ENCODE data around the gene IAH1.
"Not testable (repeated sequence)": the region's sequence is repeated elsewhere in the genome, so short reads cannot be mapped to it uniquely, and the experiment has no call there.

The IAH1 gene

DNA sequence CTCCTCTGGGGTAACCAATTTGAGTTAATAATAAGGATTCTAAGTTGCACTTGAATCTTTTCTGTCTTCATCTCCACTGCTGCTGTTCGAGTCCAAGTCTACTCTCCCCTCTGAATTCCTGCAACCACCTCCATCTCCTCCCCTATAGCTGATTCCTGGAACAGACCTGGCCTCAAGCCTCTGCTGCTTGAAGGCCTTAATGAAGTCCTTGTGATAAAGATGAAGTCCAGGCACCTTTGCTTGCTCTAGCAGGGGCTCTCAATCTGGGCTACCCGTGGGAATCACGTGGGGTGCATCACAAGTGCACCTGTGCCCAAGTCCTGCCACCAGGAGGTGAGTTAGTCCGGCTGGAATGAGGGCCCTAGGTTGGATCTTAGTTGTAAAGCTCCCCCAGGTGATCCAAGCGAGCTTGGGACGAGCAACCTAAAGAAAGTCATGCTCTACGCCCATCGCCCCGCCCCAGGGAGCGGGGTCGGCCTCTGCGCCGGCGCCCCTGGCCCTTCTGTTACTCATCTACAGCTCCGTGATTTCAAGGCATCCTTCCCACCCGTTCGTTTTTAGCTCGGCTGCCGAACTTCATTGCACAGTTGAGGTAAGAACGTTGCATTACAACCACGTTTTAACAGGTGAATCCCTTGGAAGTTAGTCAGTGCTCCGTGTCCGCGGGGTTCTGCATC lies 905 bp upstream of the IAH1 start:
- DNase-seq (ENCODE audit: low spot score): no peak

DNA sequence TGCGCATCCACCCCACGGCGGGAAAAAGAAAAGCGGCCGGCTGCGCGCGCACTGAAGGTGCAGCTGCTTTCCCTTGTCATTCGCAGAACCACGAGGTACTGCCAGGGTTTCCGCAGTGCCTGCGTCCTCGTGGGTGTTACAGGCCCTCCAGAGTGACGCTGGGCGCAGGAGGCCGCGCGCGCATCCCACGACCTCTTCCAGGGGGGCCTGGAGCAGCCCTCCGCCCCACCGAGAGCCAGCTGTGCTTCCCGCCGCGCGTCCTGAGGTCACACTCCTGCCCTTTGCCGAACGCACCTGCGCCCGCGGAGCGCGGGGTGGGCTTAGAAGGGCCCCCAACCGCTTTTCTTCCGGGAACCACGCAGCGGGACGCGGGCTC lies 378 bp upstream of the IAH1 start:
- no peak for DNase-seq (ENCODE audit: low spot score)

DNA sequence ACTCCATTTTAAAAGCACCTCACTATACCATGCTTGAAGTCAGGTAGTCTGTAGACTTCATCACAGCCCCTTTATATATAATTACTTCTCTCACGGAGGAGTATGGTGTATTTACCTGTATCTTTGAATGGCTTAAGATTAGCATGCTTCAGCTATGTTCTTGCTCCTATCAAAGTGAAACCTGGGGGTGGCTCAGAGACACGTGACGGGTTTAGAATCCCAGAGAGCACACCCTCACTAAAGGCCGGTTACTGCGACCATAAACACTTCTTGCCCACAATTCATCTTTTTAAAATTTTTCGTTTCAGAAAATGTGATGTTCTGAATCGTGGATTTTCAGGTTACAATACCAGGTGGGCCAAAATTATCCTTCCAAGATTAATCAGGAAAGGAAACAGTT lies 3.6 kb downstream of the IAH1 start:
- no peak for DNase-seq (ENCODE audit: low spot score)

DNA sequence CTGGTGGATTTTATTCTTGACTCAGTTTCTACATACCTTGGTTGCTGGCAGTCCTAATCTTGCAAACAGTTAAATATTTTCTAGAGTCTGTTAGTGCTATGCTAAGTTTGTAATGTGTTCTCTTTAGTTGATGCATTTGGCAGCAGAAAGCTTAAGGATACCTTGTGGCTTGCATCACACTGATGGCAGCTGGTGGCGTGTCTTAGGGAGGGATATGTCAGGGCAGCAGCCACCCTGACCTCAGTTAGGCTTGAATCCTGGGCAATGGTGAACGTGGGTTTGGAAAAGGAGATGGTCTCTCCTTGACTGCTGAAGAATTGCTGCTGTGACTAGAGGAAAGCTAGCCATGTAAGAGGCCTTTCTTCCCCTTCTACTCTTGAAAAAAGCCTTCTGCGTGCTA lies 4.2 kb downstream of the IAH1 start:
- DNase-seq (ENCODE audit: low spot score): no peak

DNA sequence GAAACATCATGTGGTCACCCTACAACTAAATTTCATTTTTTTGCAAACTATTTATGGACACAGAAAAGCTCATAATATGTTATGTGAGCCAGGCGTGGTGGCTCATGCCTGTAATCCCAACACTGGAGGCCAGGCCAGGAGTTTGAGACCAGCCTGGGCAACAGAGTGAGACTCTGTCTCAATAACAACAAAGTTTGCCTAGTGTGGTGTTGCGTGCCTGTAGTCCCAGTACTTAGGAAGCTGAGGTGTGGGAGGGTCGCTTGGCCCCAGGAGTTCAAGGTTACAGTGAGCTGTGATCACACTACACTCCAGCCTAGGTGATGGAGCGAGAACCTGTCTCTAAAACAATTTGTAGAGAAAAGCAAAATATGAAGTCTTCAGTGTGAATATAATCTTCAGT lies 5.8 kb downstream of the IAH1 start:
- no peak for DNase-seq (ENCODE audit: low spot score)

DNA sequence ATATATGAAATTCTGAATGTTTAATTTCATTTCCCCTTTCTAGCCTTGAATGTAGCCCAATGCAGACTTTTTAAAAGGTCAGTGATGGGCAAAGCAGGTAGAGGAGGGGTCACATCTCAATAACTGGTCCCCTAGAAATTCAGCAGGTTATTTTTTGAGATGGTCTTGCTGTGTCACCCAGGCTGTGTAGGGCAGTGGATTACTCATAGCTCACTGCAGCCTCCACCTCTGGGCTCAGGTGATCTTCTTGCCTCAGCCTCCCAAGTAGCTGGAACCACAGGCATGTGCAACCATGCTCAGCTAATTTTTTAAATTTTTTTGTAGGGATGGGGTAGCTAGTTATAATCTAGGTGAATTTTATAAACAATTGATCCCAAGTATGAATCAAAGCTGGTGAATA lies 8.8 kb downstream of the IAH1 start:
- DNase-seq (ENCODE audit: low spot score): no peak

DNA sequence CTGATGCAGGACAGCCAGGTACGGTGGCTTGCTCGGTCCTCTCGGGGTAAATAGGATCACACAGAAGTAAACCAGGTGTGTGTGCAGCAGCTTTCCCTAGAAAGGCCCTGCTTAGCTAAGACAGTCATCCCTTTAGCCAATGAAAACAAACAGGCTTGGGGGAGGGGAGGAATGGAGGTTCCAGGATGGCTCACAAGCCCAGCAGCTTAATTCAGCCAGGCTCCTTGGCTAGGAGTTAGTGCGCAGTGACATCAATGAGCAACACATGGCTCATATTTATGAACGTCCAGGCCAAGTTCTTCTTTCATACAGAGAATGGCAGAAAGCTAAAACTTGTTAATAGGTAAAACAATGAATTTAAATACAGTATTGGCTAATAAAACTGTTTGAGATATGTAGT lies 10.2 kb downstream of the IAH1 start:
- DNase-seq (ENCODE audit: low spot score): no peak

DNA sequence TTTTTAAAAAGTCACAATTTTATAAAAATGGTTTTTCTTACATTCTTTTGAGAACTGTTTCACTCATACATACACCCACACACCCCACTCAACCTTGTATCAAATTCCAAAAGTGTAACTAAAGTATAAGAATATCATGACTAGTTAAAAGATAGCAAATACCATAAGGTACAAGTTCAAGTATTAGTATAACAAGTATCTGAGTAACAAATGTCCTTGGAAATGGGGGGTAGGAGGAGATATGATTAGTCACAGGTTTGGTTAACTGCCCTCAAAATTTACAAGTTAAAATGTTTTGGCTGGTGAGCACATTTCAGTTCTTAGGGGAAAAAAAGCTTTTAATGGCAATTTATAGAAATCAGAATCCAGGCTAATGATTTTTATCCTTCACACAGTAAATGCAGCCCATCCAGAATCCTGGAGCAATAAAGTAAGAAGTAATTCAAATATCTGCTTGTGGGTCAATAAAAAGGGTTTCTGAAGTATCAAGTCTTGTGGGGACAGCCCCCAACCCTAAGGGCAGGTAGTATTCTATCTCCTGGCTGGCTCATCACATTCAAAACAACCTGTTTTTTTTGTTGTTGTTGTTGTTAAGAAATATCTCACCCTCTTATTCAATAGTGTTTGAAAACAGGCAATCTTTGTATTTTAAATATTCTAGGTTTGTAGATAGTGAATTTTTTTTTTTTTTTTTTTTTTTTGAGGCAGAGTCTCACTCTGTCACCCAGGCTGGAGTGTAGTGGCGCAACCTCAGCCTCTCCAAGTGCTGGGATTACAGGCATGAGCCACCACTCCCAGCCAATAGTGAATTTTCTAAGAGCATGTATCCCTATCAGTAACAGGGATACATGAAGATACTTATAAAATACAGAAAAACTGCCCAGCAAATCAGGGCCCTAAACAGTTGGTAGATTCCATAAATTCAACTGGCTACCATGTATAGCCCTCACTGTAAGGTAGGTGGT lies 14.5 kb downstream of the IAH1 start:
- no peak for DNase-seq (ENCODE audit: low spot score)

DNA sequence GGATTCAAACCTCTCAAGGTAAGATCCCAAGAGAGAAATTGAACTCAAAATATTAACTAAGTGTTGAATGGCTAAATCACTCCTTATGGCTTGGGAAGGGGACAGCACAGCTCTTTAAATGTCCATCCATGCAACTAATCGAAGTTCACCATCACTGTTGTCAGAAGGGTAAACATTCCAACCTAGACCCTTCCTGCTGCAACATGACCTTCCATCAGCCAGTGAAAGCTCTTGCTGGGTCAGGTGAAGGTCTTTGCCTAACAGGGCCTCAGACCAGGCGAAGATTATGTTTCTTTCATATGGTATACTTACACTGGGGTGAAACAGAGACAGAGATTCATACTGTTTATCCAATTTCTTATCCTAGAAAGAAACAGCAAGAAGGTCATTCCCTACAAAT lies 16.4 kb downstream of the IAH1 start:
- no peak for DNase-seq (ENCODE audit: low spot score)

DNA sequence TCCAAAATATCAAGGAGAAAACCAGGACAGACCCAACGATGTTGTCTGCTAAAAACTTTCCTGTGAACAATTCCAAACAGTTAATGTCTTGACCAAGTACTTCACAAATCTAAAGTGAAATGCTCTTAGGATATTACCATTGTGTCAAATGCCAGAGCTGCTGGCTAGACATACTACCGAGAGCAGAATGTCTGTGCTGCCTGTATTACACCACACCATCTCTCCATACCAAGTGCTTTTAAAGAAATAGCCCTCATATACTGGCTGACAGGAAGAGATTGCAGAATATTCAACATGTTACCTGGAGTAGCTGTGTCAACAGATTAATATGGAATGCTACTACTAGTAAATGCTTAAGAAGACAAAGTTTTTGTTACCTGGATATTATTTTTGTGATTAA lies 18.6 kb downstream of the IAH1 start:
- DNase-seq (ENCODE audit: low spot score): no peak

DNA sequence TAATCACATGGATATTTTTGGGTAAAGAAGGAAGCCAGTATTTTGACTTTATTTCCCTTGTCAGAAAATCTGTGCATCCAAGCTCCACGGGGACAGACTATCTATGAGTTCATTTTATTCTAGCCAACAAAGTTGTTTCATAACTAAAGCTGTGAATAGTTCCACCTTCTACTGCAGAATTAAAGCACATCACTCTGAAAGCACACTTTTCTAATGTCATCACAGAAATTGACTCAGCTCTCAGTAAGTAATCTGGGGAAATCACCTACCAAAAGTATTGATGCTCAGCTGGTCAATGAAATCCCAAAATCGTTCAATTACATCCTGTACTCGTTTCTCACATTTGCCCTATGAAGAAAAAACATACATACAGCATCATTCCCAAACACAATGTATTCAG lies 19.1 kb downstream of the IAH1 start:
- no peak for DNase-seq (ENCODE audit: low spot score)

DNA sequence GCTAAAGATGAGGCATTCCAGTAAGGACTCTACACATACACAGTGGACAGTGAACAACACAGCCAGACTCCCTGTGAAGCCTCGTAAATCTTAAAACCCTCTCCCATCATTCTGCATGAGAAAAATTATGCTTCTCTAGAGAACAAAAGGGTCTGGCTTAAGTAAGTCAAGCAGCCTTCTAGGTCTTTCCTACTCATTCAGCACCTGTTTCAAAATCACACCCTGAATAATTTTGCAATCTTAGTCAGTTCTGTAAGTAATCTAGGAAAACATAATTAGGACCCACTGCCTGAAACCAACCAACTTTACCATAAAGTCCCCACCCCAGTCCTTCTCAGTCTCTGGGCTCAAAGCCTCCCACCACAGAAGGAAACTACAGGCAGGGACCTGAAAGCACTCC lies 19.7 kb downstream of the IAH1 start:
- no peak for DNase-seq (ENCODE audit: low spot score)

DNA sequence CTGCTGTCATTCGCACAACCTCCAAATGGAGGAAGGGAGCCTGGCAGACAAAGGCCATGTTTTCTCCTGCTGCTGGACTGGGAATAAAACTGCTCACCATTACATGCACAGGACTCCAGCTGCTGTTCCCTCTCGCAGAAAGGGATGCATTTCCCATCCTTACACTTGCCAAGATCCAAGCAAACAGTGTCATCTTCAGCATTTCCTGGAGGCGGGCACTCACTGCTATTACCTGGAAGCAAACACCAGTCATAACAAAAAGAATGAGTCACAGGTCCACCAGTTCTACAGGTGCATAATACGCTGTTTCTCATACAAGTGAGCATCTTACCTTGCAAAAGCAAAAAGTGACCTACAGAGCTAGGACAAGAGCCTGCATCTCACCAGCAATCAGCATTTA lies 22.7 kb downstream of the IAH1 start:
- no peak for DNase-seq (ENCODE audit: low spot score)

DNA sequence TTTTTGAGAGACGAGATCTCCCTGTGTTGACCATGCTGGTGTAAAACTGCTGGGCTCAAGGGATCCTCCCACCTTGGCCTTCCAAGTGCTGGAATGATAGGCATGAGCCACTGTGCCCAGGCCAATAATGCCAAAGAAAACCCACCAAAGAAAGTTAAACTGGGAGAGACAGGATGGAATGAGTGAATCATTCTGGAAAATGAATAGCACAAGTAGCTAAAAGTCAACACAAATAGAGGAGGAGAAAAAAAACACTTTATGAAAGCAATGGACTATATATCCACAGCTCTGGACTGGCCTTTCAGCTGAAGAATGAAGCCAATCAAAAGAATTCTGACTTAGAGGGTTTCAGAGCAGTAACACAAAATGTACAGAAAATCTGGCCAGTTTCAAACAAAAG lies 23.9 kb downstream of the IAH1 start:
- DNase-seq (ENCODE audit: low spot score): no peak

DNA sequence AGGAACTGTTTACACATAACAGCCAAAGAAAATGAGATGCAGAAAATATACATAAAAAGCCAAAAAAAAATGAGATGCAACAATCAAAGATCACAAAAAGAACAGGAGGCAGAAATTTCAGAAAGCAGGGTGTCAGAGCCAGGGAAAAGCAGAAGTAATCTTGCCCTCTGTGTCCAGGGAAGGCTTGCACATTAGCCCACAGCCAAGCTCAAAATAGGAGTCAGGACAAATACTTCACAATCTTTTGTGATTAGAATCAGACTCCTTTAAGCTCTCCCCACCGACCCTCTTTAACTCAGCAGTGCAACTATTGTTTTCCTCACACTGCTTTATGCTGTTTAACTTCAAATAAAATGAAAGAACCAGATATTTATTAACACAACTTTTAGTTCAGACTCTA lies 34.6 kb downstream of the IAH1 start:
- no peak for DNase-seq (ENCODE audit: low spot score)

DNA sequence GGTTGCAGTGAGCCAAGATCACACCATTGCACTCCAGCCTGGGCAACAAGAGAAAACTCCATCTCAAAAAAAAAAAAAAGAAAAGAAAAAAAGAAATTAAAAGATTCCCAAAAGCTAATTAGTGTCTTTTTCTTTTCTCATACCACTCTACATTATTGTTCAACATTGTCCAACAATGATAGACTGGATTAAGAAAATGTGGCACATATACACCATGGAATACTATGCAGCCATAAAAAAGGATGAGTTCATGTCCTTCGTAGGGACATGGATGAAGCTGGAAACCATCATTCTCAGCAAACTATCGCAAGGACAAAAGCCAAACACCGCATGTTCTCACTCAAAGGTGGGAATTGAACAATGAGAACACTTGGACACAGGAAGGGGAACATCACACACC lies 39.6 kb downstream of the IAH1 start:
- not testable (repeated sequence) for DNase-seq (ENCODE audit: low spot score)

DNA sequence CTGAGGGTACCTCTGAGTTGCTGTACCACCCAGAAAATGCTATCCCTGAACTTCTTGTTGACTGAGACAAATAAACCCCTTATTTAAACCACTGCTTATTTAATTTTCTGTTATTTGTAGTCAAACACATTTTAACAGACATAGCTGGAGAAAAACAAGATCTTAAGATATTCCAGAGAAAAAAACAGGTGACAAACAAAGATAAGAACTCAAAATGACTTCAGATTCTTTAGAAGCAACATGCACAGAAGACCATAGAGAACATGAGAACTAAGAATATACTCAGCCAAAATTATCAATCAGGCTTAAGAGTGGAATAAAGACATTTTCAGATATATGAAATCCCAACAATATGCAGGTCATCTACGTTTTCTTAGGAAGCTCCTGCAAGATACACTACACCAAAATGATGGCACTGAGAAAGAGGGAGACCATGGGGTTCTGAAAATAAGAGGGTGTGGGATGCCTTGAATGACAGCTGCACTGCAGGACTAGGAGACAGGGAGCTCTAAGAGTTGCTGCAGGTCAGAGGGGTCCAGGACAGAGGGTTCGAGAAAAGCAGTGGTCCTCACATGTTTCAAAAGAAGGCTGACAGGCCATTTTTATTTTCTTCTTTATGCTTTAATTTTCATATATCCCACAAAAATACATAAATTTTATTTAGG lies 42.9 kb downstream of the IAH1 start:
- DNase-seq (ENCODE audit: low spot score): no peak

DNA sequence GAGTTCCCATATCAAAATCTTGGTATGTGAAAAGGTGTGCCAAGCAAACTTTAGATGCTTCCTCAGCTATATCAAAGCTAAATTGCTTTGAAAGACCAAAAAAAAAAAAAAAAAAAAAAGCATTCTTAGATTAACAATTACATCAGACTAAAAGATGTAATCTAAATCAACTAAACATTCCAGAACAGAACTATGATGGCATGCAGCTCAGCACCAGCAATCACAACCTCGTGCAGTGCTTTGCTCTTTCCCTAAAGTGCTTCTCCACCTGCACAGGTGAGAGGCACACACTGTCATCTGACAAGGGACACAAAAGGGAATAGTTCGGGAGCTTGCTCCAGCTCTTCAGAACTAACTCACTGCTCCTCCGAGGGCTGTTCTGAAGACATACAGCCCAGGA lies 43.8 kb downstream of the IAH1 start:
- no peak for DNase-seq (ENCODE audit: low spot score)

DNA sequence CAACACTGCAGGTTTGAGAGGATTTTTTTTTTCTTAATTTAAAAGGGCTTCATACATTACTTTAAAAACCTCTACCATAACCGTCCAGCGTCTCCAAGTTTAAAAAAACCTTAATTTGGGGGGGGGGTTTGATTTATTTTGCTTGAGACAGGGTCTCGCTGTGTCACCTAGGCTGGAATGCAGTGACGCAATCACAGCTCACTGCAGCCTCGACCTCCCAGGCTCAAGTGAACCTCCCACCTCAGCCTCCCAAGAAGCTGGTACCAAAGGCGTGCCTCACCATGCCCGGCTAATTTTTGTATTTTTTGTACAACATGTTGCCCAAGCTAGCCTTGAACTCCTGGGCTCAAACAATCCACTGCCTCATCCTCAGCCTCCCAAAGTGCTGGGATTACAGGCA lies 44.4 kb downstream of the IAH1 start:
- DNase-seq (ENCODE audit: low spot score): no peak

DNA sequence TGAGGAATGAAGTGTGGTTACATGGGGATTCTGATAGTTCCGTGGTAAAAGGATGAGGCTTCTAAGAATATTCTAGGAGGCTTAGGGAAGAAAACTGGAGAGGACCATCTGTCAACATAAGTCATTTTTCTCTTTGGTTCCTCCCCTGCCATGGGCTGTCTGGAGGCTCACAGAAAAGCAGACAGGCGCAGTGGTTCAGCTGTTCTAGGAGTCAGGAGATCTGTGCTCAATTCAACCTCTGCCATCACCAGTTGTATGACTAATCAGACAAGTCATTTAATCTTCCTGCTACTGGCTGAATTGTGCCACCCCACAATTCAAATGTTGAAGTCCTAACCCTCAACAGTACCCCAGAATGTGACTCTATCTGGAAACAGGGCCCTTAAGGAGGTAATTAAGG lies 44.9 kb downstream of the IAH1 start:
- no peak for DNase-seq (ENCODE audit: low spot score)

DNA sequence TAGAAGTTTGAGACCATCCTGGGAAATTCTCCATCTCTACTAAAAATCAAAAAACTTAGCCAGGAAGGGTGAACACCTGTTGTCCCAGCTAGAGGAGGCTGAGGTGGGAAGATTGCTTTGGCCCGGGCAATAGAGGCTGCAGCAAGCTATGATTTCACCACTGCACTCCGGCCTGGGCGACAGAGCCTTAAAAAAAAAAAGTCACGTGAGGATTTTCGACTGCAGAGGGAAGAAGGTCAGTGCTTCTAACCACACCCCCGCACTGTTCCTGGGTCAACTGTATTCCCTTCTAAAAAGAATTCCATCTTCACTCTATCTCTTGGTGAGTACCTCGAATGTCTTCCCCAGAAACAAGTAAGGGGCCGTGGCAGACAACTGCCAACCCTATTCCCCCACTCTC lies 49.9 kb downstream of the IAH1 start:
- DNase-seq (ENCODE audit: low spot score): no peak

DNA sequence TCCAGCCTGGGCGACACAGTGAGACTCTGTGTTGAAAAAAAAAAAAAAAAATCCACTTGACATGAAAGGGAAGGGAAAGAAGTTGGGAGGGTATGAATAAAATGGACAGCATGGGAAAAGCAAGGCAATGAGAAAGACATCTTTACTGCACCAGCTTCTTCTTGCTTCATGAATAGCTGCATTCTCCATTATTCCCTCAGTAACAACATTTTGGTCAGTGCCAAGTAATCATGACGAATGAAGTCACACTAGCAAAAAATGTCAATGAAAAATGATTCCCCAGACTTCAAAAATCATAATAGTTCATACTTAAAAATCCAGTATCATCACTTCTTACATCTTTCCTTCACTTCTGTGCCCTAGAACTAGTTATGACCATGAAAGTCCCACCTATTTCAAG lies 50.9 kb downstream of the IAH1 start:
- DNase-seq (ENCODE audit: low spot score): no peak
